Neural crest cell (in vitro differentiated cells): ENCODE results near the gene FOS. TPM values are rescaled to one million over a fixed set of nuclear protein-coding genes. Genes with fewer than 3 reads are reported as not detected.
A peak's percentile ranks its signal among the peaks of the same experiment; 100 is the strongest.

Experiments
- DNase-seq: peaks from one replicate; pipeline ENCODE4 v3.0.0; 2021; ENCODE audit warnings: low read depth, mixed read lengths, low spot score
- H3K27ac Mint-ChIP-seq: one replicate; pipeline ENCODE4 v1.8.0; 2021; ENCODE audit warnings: mild to moderate bottlenecking, mixed read lengths; ENCODE audit not compliant: unreplicated experiment
- H3K27me3 Mint-ChIP-seq: 2 replicates; pipeline ENCODE4 v1.8.0; 2021; ENCODE audit warnings: low read depth, mild to moderate bottlenecking, mixed read lengths
- H3K36me3 Mint-ChIP-seq: 2 replicates; pipeline ENCODE4 v1.8.0; 2021; ENCODE audit warnings: low read depth, mild to moderate bottlenecking, mixed read lengths
- H3K4me1 Mint-ChIP-seq: 2 replicates; pipeline ENCODE4 v1.8.0; 2021; ENCODE audit warnings: mixed read lengths
- H3K4me3 Mint-ChIP-seq: one replicate; pipeline ENCODE4 v1.8.0; 2021; ENCODE audit warnings: mild to moderate bottlenecking, mixed read lengths
- H3K9me3 Mint-ChIP-seq: 2 replicates; pipeline ENCODE4 v1.8.0; 2021; ENCODE audit warnings: mixed read lengths
- total RNA-seq: library from RNA; stranded (reverse); gene quantifications from 2 replicates; pipeline ENCODE4 v1.2.1, GENCODE V29; 2021
- TF ChIP-seq, protein P1 (sequence below): fragments of 200-600 bp; sonication (generic); conservative IDR thresholded peaks from 2 replicates; pipeline ENCODE4 v1.5.0; 2021; ENCODE audit warnings: antibody characterized with exemption, mild to moderate bottlenecking

FOS gene
- total RNA-seq, 1 donor from 2014 or later, result 3.8 TPM

- no peak for DNase-seq
- H3K4me3 Mint-ChIP-seq, result peak overlapping the region; percentile 31
- no peaks in the 10 kb centered on the region for H3K9me3 Mint-ChIP-seq
- H3K27ac Mint-ChIP-seq, result no peak overlapping the region
- H3K4me1 Mint-ChIP-seq, result peaks cover 47% of the 10 kb centered on the region
- TF ChIP-seq, protein P1, sequence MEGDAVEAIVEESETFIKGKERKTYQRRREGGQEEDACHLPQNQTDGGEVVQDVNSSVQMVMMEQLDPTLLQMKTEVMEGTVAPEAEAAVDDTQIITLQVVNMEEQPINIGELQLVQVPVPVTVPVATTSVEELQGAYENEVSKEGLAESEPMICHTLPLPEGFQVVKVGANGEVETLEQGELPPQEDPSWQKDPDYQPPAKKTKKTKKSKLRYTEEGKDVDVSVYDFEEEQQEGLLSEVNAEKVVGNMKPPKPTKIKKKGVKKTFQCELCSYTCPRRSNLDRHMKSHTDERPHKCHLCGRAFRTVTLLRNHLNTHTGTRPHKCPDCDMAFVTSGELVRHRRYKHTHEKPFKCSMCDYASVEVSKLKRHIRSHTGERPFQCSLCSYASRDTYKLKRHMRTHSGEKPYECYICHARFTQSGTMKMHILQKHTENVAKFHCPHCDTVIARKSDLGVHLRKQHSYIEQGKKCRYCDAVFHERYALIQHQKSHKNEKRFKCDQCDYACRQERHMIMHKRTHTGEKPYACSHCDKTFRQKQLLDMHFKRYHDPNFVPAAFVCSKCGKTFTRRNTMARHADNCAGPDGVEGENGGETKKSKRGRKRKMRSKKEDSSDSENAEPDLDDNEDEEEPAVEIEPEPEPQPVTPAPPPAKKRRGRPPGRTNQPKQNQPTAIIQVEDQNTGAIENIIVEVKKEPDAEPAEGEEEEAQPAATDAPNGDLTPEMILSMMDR, result no peak
- H3K36me3 Mint-ChIP-seq, result no peaks in the 10 kb centered on the region
- peaks cover 32% of the 10 kb centered on the region for H3K27me3 Mint-ChIP-seq
Measured at GRCh38 chr14:75274899-75275569, 3.6 kb upstream of the FOS start.

- Mint-ChIP-seq H3K27ac (no peak overlapping the region), H3K4me3 (peak overlapping the region; percentile 31), H3K27me3 (peaks cover 38% of the 10 kb centered on the region), H3K9me3 (no peaks in the 10 kb centered on the region), H3K4me1 (peaks cover 52% of the 10 kb centered on the region), H3K36me3 (no peaks in the 10 kb centered on the region)
- TF ChIP-seq, protein P1, result no peak
- DNase-seq, result no peak
Measured at GRCh38 chr14:75275598-75275997, 3.0 kb upstream of the FOS start.

GRCh38 chr14:75277008-75277814, 1.4 kb upstream of the FOS start:
- TF ChIP-seq, protein P1, result peak; percentile 34
- peaks cover 59% of the 10 kb centered on the region for H3K4me1 Mint-ChIP-seq
- H3K27me3 Mint-ChIP-seq, result peaks cover 46% of the 10 kb centered on the region
- H3K36me3 Mint-ChIP-seq, result peaks cover 2% of the 10 kb centered on the region
- H3K9me3 Mint-ChIP-seq, result no peaks in the 10 kb centered on the region
- H3K4me3 Mint-ChIP-seq, result peak overlapping the region; percentile 99
- H3K27ac Mint-ChIP-seq, result peak overlapping the region; percentile 89
- DNase-seq, result peak; percentile 64

DNA sequence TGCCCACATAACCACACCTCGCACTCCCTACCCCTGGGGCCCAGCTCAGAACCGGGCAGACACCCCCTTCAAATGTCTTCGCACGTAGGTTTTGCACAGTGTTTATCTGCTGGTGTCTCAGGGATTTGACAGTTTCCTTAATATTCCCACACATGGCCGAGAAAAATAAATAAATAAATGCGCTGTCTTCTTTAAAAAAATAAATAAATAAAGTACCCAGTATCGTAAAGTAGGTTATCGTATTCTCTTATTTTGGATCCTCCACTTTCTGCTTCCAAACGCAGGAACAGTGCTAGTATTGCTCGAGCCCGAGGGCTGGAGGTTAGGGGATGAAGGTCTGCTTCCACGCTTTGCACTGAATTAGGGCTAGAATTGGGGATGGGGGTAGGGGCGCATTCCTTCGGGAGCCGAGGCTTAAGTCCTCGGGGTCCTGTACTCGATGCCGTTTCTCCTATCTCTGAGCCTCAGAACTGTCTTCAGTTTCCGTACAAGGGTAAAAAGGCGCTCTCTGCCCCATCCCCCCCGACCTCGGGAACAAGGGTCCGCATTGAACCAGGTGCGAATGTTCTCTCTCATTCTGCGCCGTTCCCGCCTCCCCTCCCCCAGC, 710 bp upstream of the FOS start:
- no peak for DNase-seq
- no peaks in the 10 kb centered on the region for H3K9me3 Mint-ChIP-seq
- H3K27ac Mint-ChIP-seq, result peak overlapping the region; percentile 97
- H3K4me1 Mint-ChIP-seq, result peaks cover 59% of the 10 kb centered on the region
- peaks cover 46% of the 10 kb centered on the region for H3K27me3 Mint-ChIP-seq
- peak overlapping the region; percentile 99 for H3K4me3 Mint-ChIP-seq
- TF ChIP-seq, protein P1, result no peak
- peaks cover 2% of the 10 kb centered on the region for H3K36me3 Mint-ChIP-seq

- H3K4me3 Mint-ChIP-seq, result peak overlapping the region; percentile 99
- peaks cover 2% of the 10 kb centered on the region for H3K36me3 Mint-ChIP-seq
- peak; percentile 33 for DNase-seq
- TF ChIP-seq, protein P1, result no peak
- H3K9me3 Mint-ChIP-seq, result no peaks in the 10 kb centered on the region
- H3K27ac Mint-ChIP-seq, result peak overlapping the region; percentile 100
- H3K4me1 Mint-ChIP-seq, result peaks cover 47% of the 10 kb centered on the region
- peaks cover 42% of the 10 kb centered on the region for H3K27me3 Mint-ChIP-seq
Measured at GRCh38 chr14:75279153-75279762, 630 bp downstream of the FOS start.
